ENCODE data around the gene CCN6. TPM values are rescaled to one million over a fixed set of nuclear protein-coding genes. Genes with fewer than 3 reads are reported as not detected.

CCN6 gene
- total RNA-seq, 1 donor from 2014 or later: not detected

DNA sequence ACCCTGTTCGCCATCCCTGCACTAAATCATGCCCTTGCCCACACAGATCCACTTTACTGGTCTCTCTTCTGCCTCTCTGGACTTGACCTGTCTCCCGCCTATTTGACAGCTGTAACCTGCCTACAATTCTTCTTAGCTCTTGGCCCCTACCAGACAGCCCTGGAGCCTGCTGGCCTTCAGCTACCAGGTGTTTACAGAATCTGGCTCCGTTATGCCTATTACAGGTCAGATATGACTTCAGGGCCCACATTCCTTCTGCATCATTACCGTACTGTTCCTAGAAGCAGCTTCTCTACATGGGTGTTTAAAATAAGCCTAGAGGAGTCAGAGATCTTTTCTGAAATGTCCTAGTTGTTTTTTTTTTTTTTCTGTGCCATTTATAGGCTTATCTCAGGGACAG lies 45.4 kb upstream of the CCN6 start:
- no peaks in the 10 kb centered on the region for H3K9me3 ChIP-seq
- intact Hi-C loops (cut with DNase I): no loop called here
- no peak for DNase-seq (ENCODE audit: extremely low spot score in 2 of 2)
- H3K4me1 ChIP-seq: peaks cover 23% of the 10 kb centered on the region
- H3K27me3 ChIP-seq: no peaks in the 10 kb centered on the region
- no peaks in the 10 kb centered on the region for H3K36me3 ChIP-seq
- TF ChIP-seq POLR2A (IDR thresholded peaks at IDR 0.05) (no peak), POLR2AphosphoS5 (IDR thresholded peaks at IDR 0.05; ENCODE audit: insufficient read depth in 1 of 2, low read depth in 1 of 2) (no peak)
- TF ChIP-seq, protein P1, sequence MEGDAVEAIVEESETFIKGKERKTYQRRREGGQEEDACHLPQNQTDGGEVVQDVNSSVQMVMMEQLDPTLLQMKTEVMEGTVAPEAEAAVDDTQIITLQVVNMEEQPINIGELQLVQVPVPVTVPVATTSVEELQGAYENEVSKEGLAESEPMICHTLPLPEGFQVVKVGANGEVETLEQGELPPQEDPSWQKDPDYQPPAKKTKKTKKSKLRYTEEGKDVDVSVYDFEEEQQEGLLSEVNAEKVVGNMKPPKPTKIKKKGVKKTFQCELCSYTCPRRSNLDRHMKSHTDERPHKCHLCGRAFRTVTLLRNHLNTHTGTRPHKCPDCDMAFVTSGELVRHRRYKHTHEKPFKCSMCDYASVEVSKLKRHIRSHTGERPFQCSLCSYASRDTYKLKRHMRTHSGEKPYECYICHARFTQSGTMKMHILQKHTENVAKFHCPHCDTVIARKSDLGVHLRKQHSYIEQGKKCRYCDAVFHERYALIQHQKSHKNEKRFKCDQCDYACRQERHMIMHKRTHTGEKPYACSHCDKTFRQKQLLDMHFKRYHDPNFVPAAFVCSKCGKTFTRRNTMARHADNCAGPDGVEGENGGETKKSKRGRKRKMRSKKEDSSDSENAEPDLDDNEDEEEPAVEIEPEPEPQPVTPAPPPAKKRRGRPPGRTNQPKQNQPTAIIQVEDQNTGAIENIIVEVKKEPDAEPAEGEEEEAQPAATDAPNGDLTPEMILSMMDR (IDR thresholded peaks at IDR 0.05): no peak
- H3K27ac ChIP-seq: peak overlapping the region; percentile 45
- no peak overlapping the region for H3K4me3 ChIP-seq

DNA sequence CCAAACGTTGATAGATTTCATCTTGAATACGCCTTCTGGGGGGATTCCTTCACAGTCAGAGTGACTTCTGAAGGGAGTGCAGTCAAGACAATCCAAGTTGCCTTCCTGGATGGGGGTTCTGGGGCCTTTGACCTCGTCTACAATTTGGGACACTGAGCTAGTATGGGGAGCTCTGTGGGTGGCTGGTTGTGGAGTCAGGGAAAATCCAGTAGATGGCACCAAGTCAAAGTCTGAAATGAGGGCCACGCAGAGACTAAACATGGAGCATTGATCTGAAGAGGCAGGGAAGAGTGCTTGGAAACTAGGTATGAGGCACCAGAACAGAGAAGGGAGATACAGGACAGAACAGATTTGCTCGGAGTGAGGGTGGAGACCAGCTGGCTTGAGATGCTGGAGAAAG lies 43.6 kb upstream of the CCN6 start:
- DNase-seq (ENCODE audit: extremely low spot score in 2 of 2): no peak
- H3K9me3 ChIP-seq: no peaks in the 10 kb centered on the region
- H3K4me1 ChIP-seq: peaks cover 40% of the 10 kb centered on the region
- no peak overlapping the region for H3K4me3 ChIP-seq
- no peaks in the 10 kb centered on the region for H3K27me3 ChIP-seq
- TF ChIP-seq POLR2A (IDR thresholded peaks at IDR 0.05) (no peak), POLR2AphosphoS5 (IDR thresholded peaks at IDR 0.05; ENCODE audit: insufficient read depth in 1 of 2, low read depth in 1 of 2) (no peak)
- TF ChIP-seq, protein P1 (IDR thresholded peaks at IDR 0.05): no peak
- no peaks in the 10 kb centered on the region for H3K36me3 ChIP-seq
- intact Hi-C loops (cut with DNase I): no loop called here
- no peak overlapping the region for H3K27ac ChIP-seq

DNA sequence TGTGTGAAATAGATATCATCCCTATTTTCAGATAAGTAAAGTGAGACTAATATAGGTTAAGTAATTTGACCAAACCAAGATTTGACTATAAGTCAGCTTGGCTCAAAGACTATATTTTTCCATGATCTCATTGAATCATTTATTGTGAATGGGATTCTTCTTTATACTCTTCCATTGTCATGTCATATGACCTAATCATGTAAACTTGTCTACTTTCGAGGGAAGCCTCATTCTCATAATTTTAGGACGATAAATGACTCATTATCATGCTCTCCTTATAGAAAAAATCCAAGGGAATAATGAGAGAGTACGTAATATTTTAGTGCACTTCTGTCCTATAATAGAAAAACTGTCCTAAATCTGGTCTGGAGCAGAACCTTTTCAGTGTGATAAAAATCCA lies 40.9 kb upstream of the CCN6 start:
- no peak overlapping the region for H3K4me3 ChIP-seq
- no peak overlapping the region for H3K27ac ChIP-seq
- DNase-seq (ENCODE audit: extremely low spot score in 2 of 2): no peak
- peaks cover 50% of the 10 kb centered on the region for H3K4me1 ChIP-seq
- TF ChIP-seq, protein P1 (IDR thresholded peaks at IDR 0.05): no peak
- no peak for TF ChIP-seq POLR2AphosphoS5 (IDR thresholded peaks at IDR 0.05; ENCODE audit: insufficient read depth in 1 of 2, low read depth in 1 of 2)
- TF ChIP-seq POLR2A (IDR thresholded peaks at IDR 0.05): no peak
- H3K9me3 ChIP-seq: no peaks in the 10 kb centered on the region
- H3K36me3 ChIP-seq: no peaks in the 10 kb centered on the region
- H3K27me3 ChIP-seq: no peaks in the 10 kb centered on the region
- intact Hi-C loops (cut with DNase I): no loop called here

DNA sequence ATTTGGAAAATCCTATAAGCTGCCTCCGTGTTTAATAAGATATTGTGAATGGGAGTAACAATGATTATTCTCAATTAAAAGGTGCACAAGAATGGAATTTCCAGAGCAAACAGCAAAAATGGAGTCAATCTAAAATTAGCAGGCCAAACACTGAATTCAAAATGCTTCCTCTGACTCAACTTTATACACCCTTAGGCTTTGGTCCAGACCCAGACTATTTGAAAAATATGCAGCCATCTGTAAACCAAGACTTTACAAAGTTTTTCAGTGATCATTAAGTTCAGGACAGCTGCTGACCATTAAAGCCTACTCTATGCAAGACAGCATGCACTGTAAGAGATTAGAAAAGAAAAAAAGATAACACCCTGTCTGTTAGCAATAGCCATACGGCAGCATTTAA lies 39.4 kb upstream of the CCN6 start:
- Histone ChIP-seq H3K4me3 (no peak overlapping the region), H3K4me1 (peaks cover 58% of the 10 kb centered on the region), H3K36me3 (no peaks in the 10 kb centered on the region), H3K27me3 (no peaks in the 10 kb centered on the region), H3K27ac (peak overlapping the region; percentile 68), H3K9me3 (no peaks in the 10 kb centered on the region)
- TF ChIP-seq, protein P1 (IDR thresholded peaks at IDR 0.05): no peak
- TF ChIP-seq POLR2A (IDR thresholded peaks at IDR 0.05) (no peak), POLR2AphosphoS5 (IDR thresholded peaks at IDR 0.05; ENCODE audit: insufficient read depth in 1 of 2, low read depth in 1 of 2) (no peak)
- intact Hi-C loops (cut with DNase I): no loop called here
- DNase-seq (ENCODE audit: extremely low spot score in 2 of 2): no peak

- Histone ChIP-seq H3K27ac (peak overlapping the region; percentile 68), H3K9me3 (no peaks in the 10 kb centered on the region), H3K36me3 (no peaks in the 10 kb centered on the region), H3K27me3 (no peaks in the 10 kb centered on the region), H3K4me3 (no peak overlapping the region), H3K4me1 (peaks cover 67% of the 10 kb centered on the region)
- TF ChIP-seq POLR2AphosphoS5 (IDR thresholded peaks at IDR 0.05; ENCODE audit: insufficient read depth in 1 of 2, low read depth in 1 of 2) (no peak), POLR2A (IDR thresholded peaks at IDR 0.05) (no peak)
- TF ChIP-seq, protein P1 (IDR thresholded peaks at IDR 0.05): no peak
- intact Hi-C loops (cut with DNase I): no loop called here
- DNase-seq (ENCODE audit: extremely low spot score in 2 of 2): no peak
Measured at GRCh38 chr6:112015725-112016124, 38.2 kb upstream of the CCN6 start.

All from vagina (tissue), 2 donors.